AG09309 (cell line): ENCODE results near the gene IGF2R.

Experiments
- DNase-seq: peaks from one replicate; pipeline ENCODE4 v3.0.0-alpha.2; 2010; ENCODE audit warnings: low read depth
- H3K4me3 ChIP-seq: 2 replicates; pipeline ENCODE4 v1.5.1; 2011; ENCODE audit warnings: mild to moderate bottlenecking, low read depth, low read length, moderate library complexity; ENCODE audit not compliant: control insufficient read depth
- CTCF ChIP-seq: IDR thresholded peaks from 2 replicates; pipeline ENCODE4 v1.5.1; 2011; ENCODE audit warnings: mild to moderate bottlenecking, low read depth, low read length, inconsistent platforms; ENCODE audit not compliant: insufficient read depth, control insufficient read depth; ENCODE audit errors: missing control alignments

IGF2R gene

GRCh38 chr6:160093061-160093460 lies 124.2 kb downstream of the IGF2R start:
- no peak for TF ChIP-seq CTCF

DNA sequence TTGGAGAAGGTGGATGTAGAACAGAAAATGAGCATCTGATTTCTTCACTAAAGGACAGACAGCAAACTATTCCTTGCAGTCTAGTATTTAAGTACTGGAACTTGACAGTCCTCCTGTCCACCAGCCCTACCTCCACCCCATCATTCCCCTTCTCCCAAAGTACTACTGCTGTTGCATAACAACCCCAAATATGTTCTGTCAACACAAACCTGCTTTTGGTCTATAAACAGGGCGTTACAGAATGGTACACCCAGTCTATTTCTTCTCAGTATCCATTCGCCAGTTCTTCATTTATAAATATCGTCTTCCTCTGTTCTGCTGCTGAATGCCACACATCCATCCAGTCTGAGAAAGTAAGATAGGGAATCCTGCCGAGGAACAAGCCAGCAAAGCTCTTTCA lies 125.1 kb downstream of the IGF2R start:
- no peak for TF ChIP-seq CTCF
- no peak overlapping the region for H3K4me3 ChIP-seq
- no peak for DNase-seq

More at GRCh38 chr6:160093061-160093460, 124.2 kb downstream of the IGF2R start:
- DNase-seq = no peak
- no peak overlapping the region for H3K4me3 ChIP-seq

DNA sequence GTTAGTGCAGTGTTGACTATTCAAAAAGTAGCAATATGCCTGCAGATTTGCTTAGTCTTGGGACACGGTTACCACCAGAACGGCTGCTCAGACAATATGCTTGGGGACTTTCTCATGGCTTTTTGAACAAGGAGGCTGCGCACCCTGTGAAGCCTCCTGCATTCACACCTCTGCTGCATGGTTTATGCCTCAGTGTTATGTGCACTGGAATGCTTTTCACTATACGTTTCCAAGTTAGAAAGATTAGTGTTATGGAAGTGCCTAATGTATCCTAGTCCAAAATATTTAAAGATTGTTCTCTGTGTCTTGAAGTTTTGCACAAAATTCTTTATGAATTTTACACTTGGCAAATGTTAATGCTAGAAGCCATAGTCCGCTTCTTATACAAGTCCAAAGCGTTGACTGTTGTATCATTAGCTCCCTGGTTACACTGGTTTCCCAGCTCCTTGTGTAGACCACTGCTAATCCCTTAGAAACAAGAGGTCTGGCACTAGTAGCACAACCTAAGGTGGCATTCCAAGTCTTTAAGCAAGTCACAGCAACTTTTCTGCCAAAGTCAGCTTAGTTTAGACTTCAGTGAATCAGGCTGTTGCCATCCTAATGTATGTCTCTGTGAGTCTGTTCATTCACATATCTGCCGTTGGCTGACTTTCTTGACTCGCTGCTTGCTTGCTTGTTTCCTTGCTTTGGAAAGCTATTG lies 126.4 kb downstream of the IGF2R start:
- no peak overlapping the region for H3K4me3 ChIP-seq
- no peak for DNase-seq
- no peak for TF ChIP-seq CTCF

DNA sequence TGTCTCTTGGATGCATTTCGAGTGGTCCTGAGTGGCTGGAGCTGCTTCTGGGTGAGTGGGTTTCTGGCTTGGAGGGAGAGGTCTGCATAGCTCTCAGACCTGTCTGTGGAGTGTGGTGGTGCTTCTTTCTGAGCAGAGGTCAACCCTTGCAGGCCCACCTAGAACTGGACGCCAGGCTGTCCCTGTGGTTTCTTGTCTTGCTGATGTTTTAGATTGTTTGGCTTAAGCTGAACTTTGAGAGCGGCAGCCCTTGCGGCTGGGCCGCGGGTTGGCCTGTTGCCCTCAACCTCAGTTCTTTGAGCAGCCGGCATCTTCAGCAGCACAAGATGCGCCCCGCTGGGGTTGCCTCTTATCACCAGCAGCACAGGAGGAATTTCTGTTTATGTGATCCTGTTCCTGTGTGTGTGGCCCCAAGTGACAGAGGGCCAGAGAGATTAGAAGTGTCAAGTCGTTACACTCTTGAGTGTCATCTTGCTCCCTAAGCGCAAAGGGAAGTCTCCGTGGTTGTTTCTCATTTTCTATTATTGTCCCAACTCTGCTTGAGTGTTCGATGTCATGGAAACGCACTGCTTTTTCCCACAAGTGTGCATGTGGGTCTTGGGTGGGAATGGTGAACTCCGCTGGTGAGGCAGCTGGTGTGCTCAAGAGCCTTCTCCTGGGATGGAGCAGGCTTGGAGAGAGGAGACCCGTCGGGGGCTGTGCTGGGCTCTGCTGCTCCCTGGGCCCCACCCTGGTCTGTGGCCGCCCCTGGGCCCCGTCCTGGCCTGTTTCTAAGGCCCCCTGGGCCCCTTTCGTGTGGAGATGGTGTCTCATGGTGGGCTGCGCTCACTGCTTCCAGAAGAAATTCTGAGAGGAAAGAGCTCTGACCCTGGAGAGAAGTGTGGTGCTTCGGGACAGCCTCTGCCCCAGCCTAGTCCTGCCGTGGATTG lies 132.7 kb downstream of the IGF2R start:
- no peak for DNase-seq
- no peak for TF ChIP-seq CTCF
- no peak overlapping the region for H3K4me3 ChIP-seq

DNA sequence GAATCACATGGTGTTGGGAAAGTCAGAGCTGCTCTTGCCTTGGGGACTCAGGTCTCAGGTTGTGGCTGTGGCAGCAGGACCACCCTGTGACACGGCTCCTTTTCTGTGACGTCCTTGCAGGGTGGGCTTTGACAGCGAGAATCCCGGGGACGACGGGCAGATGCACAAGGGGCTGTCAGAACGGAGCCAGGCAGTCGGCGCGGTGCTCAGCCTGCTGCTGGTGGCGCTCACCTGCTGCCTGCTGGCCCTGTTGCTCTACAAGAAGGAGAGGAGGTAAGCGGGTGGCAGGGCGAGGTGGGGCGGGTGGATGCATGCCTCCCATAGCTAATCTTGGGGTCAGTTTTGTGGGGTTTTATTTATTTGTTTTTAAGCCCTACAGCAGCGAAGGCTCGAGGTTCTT lies 133.5 kb downstream of the IGF2R start:
- DNase-seq = no peak
- no peak for TF ChIP-seq CTCF

DNA sequence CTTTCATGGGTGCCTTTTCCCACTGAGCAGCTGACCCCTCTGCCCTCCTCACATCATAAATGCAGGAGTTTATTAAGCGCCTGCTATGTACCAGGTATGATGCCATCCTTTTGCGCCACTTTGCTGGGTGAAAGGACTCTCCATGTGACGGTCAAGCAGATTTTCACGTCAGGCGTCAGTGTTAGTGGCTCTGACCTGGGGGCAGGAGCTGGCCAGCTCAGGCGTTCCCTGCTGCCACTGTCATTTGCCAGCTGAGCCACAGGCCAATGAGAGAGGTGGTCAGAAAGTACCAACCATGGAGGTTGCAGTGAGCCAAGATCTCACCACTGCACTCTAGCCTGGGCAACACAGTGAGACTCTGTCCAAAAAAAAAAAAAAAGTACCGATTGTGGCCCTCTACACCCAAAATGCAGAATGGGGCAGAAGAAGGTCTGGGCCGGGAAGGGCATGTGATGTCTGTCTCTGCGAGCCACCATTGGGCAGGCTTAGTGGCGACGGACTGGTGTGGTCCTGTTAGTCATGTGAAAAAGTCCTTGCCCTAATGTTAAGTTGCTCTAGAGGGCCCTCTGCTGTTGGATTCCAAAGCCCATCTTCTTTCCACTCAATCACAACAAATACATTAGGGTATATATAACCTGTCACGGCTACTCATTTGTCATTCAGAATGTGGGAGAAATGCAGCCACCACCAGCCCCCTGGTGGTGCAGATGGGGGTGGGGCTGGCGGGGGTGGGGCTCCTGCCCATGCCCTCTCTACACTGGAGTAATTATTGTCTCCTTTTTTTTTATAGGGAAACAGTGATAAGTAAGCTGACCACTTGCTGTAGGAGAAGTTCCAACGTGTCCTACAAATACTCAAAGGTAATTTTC lies 134.3 kb downstream of the IGF2R start:
- H3K4me3 ChIP-seq = no peak overlapping the region
- no peak for DNase-seq
- peak; percentile 52 for TF ChIP-seq CTCF

More for the DNA sequence above, 133.5 kb downstream of the IGF2R start:
- no peak overlapping the region for H3K4me3 ChIP-seq
